Peyer's patch (tissue), 4 donors: ENCODE results near the gene RXRA. TPM values are rescaled to one million over a fixed set of nuclear protein-coding genes. Genes with fewer than 3 reads are reported as not detected.

ENCODE experiments used
- DNase-seq, 3 donors: peaks; one replicate each; pipeline ENCODE4 v3.0.0-alpha.2; 2017 to 2019
- H3K27ac ChIP-seq, 4 donors: fragments of 200-600 bp; sonication (generic); one replicate each; pipeline ENCODE4 v1.5.1; 2016 to 2019
- H3K27me3 ChIP-seq, 2 donors: fragments of 200-600 bp; sonication (generic); one replicate each; pipeline ENCODE4 v1.5.1; 2019
- H3K36me3 ChIP-seq, 3 donors: fragments of 200-600 bp; sonication (generic); one replicate each; pipeline ENCODE4 v1.5.1; 2016 to 2019
- H3K4me1 ChIP-seq, 4 donors: fragments of 200-600 bp; sonication (generic); one replicate each; pipeline ENCODE4 v1.5.1; 2016 to 2019
- H3K4me3 ChIP-seq, 4 donors: fragments of 200-600 bp; sonication (generic); 1 replicate in 3 of 4; 2 replicates in 1 of 4; pipeline ENCODE4 v1.5.1; 2016 to 2019; ENCODE audit warnings: mild to moderate bottlenecking in 1 of 4
- H3K9me3 ChIP-seq, 4 donors: fragments of 200-600 bp; sonication (generic); one replicate each; pipeline ENCODE4 v1.5.1; 2016 to 2019; ENCODE audit warnings: mild to moderate bottlenecking in 1 of 4
- CTCF ChIP-seq, 6 experiments: fragments of 450-650 bp in 4 of 6; fragments of 200-600 bp in 2 of 6; sonication (generic) in 1 of 6; IDR thresholded peaks; one replicate each; pipeline ENCODE4 v1.5.1; 2017 to 2019; ENCODE audit warnings: antibody characterized with exemption in 6 of 6, mild to moderate bottlenecking in 3 of 6, moderate library complexity in 1 of 6
- POLR2A ChIP-seq, 2 donors: fragments of 450-650 bp; IDR thresholded peaks; one replicate each; pipeline ENCODE4 v1.5.1; 2017; ENCODE audit warnings: antibody characterized with exemption in 2 of 2, mild to moderate bottlenecking in 2 of 2, moderate library complexity in 2 of 2
- total RNA-seq, 4 donors: library from RNA; depleted of rRNA; stranded (reverse); fragments of >200 nt; gene quantifications; one replicate each; pipeline ENCODE4 v1.1.0, GENCODE V29; 2016

Gene RXRA
- total RNA-seq, 4 donors from 2014 or later, result 54.5 to 83.6 (median 65.4) TPM

GRCh38 chr9:134376386-134377142 is 50.3 kb downstream of the RXRA start:
- Histone ChIP-seq H3K9me3 (no peaks in the 10 kb centered on the region), H3K36me3 (peaks cover 0 to 4% (median 0%) of the 10 kb centered on the region in 3 donors), H3K27ac (peak overlapping the region in 3 of 4 donors; percentile 47 to 89 (median 76)), H3K4me1 (peaks cover 3 to 99% (median 23%) of the 10 kb centered on the region in 4 donors), H3K4me3 (no peak overlapping the region), H3K27me3 (no peaks in the 10 kb centered on the region)
- TF ChIP-seq POLR2A (IDR thresholded peaks at IDR 0.05) (no peak), CTCF (IDR thresholded peaks at IDR 0.05) (no peak)
- no peak for DNase-seq

- H3K36me3 ChIP-seq, result peaks cover 0 to 4% (median 0%) of the 10 kb centered on the region in 3 donors
- TF ChIP-seq POLR2A (IDR thresholded peaks at IDR 0.05), result no peak
- no peak for TF ChIP-seq CTCF (IDR thresholded peaks at IDR 0.05)
- H3K27me3 ChIP-seq, result no peaks in the 10 kb centered on the region
- H3K27ac ChIP-seq, result peak overlapping the region in 3 of 4 donors; percentile 63 to 89 (median 76)
- peaks cover 8 to 100% (median 26%) of the 10 kb centered on the region in 4 donors for H3K4me1 ChIP-seq
- no peak overlapping the region for H3K4me3 ChIP-seq
- DNase-seq, result no peak
- H3K9me3 ChIP-seq, result no peaks in the 10 kb centered on the region
Measured at GRCh38 chr9:134377143-134377484, 50.9 kb downstream of the RXRA start.

- H3K36me3 ChIP-seq, result peaks cover 0 to 4% (median 0%) of the 10 kb centered on the region in 3 donors
- TF ChIP-seq POLR2A (IDR thresholded peaks at IDR 0.05), result peak in 1 of 2 donors; percentile 59
- TF ChIP-seq CTCF (IDR thresholded peaks at IDR 0.05), result no peak
Measured at GRCh38 chr9:134377976-134378375, 51.7 kb downstream of the RXRA start.

GRCh38 chr9:134378901-134379338 is 52.7 kb downstream of the RXRA start:
- peak in 1 of 3 donors; percentile 72 for DNase-seq
- TF ChIP-seq CTCF (IDR thresholded peaks at IDR 0.05), result no peak
- TF ChIP-seq POLR2A (IDR thresholded peaks at IDR 0.05), result no peak
- Histone ChIP-seq H3K27ac (peak overlapping the region in 3 of 4 donors; percentile 63 to 89 (median 76)), H3K27me3 (no peaks in the 10 kb centered on the region), H3K4me1 (peaks cover 16 to 100% (median 31%) of the 10 kb centered on the region in 4 donors), H3K4me3 (no peak overlapping the region), H3K36me3 (peaks cover 0 to 4% (median 0%) of the 10 kb centered on the region in 3 donors), H3K9me3 (no peaks in the 10 kb centered on the region)

More at GRCh38 chr9:134377976-134378375, 51.7 kb downstream of the RXRA start:
- Histone ChIP-seq H3K4me1 (peaks cover 16 to 100% (median 30%) of the 10 kb centered on the region in 4 donors), H3K27ac (peak overlapping the region; percentile 10 to 89 (median 70)), H3K27me3 (no peaks in the 10 kb centered on the region), H3K9me3 (no peaks in the 10 kb centered on the region), H3K4me3 (peak overlapping the region in 1 of 4 donors; percentile 11)
- peak in 2 of 3 donors; percentile 94 to 97 for DNase-seq

GRCh38 chr9:134379831-134380365 is 53.6 kb downstream of the RXRA start:
- Histone ChIP-seq H3K27ac (peak overlapping the region in 2 of 4 donors; percentile 76 to 89), H3K4me3 (no peak overlapping the region), H3K9me3 (no peaks in the 10 kb centered on the region), H3K27me3 (no peaks in the 10 kb centered on the region), H3K36me3 (no peaks in the 10 kb centered on the region), H3K4me1 (peaks cover 11 to 100% (median 26%) of the 10 kb centered on the region in 4 donors)
- DNase-seq, result no peak
- TF ChIP-seq POLR2A (IDR thresholded peaks at IDR 0.05) (no peak), CTCF (IDR thresholded peaks at IDR 0.05) (no peak)
